22Rv1 (cell line): ENCODE measurements around the gene KIAA1549.

Experiments
- H3K27ac ChIP-seq: fragments of 450-650 bp; 2 replicates; pipeline ENCODE4 v1.5.1; 2017
- CTCF ChIP-seq: fragments of 450-650 bp; IDR thresholded peaks from 2 replicates; pipeline ENCODE4 v1.5.1; 2017; ENCODE audit warnings: mild to moderate bottlenecking
- ZFX ChIP-seq: fragments of 450-650 bp; IDR thresholded peaks from 2 replicates; pipeline ENCODE4 v1.6.1; 2017; ENCODE audit warnings: antibody characterized with exemption, borderline replicate concordance

The KIAA1549 gene

GRCh38 chr7:138865843-138866242 is 115.3 kb downstream of the KIAA1549 start:
- TF ChIP-seq CTCF, result no peak
- no peak for TF ChIP-seq ZFX

GRCh38 chr7:138864667-138865066 is 116.5 kb downstream of the KIAA1549 start:
- TF ChIP-seq ZFX, result no peak
- no peak for TF ChIP-seq CTCF
- H3K27ac ChIP-seq, result no peak overlapping the region

More at GRCh38 chr7:138865843-138866242, 115.3 kb downstream of the KIAA1549 start:
- no peak overlapping the region for H3K27ac ChIP-seq

DNA sequence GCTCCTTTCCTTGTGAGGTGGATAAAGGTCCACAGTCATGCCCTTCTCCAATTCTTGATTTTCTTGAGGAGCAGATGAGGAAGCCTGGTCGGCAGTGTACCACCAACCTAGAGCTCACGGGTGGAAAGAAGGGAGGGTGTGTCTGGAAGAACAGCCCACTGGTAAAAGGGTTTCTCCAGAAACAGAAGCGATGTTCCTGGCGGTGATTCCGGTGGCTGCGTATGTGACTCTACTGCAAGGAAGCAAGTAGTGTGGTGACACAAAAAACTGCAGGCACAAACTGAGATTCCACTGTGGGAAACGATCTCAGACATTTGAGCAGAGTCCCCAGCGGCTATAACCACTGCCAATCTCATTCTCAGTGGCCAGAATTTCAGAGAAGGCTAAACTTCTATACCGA is 117.3 kb downstream of the KIAA1549 start:
- H3K27ac ChIP-seq, result no peak overlapping the region
- TF ChIP-seq ZFX (no peak), CTCF (no peak)

DNA sequence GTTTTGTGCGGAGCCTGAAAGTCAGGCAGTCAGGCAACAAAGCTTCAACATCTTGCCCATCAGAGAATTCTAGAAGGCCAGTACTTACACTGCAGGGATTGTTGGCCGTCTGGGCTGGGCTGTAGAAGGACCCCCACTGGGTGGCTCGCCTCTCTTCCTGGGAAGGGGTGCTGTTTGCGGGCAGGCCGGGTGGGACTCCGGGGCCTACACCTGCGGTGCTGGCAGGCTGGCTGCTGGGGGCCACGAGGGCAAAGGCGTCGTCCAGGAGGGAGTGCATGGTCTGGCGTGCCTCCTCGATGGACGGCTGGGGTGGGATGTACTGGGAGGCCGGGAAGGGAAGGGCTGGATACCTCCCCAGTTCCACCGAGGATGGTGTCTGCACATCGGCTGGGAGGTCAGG is 120.1 kb downstream of the KIAA1549 start:
- no peak overlapping the region for H3K27ac ChIP-seq
- TF ChIP-seq ZFX, result no peak
- TF ChIP-seq CTCF, result no peak

- no peak for TF ChIP-seq CTCF
- TF ChIP-seq ZFX, result no peak
- H3K27ac ChIP-seq, result no peak overlapping the region
Measured at GRCh38 chr7:138857728-138858127, 123.5 kb downstream of the KIAA1549 start.

DNA sequence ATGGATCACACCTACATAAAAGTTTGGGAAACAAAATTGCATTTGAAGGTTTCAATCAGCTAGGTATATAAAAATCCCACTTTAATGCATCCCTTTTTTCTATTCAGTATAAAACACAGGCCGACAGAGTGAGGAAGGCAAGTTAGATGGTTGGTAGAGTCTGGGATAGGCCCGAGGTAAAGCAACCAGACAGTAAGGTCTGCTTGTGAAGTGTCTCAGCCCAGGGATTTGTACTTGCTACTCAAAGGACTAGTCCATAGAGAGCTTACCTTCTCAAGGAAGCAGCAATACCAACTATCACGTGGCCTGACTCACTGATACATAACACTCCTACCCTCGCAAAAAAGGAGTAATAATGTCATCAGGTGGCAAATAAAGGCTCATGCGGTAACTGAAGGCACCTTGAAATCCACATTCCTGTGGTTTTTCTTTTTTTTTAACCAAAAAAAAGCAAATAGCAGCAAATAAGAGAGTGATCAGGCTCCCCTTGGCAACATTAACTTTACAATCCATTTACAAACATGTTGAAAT is 127.0 kb downstream of the KIAA1549 start:
- TF ChIP-seq CTCF, result no peak
- TF ChIP-seq ZFX, result no peak
- no peak overlapping the region for H3K27ac ChIP-seq

GRCh38 chr7:138853448-138853847 is 127.7 kb downstream of the KIAA1549 start:
- TF ChIP-seq ZFX (no peak), CTCF (no peak)
- no peak overlapping the region for H3K27ac ChIP-seq
